Stimulated activated naive CD4-positive, alpha-beta T cell (primary cell): ENCODE measurements around the gene FAM43B.

Experiments
- DNase-seq, 6 experiments: peaks; one replicate each; lab custom pipeline; 2025; lab: John Stamatoyannopoulos, UW

FAM43B gene

DNA sequence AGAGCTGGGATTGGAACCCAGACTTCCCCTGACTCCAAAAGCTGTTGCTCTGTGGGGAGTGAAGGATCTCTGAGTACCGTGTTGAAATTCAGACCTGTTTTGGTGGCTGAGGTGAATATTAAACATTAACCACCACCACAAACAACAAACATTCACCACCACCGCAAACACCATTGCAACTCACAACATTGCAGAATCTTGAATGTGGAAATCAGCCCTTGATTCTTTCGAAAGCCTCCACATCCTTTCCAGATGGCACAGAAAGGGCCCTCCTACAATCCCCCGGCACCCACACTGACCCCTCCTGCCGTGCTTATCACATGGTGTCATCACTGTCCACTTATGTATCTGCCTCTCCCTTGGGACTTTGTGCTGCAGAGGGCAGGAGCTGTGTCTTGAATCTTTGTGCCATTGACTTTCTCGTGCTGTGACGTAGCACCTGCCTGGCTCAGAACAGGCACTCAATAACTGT is 38.0 kb downstream of the FAM43B start:
- no peak for DNase-seq

DNA sequence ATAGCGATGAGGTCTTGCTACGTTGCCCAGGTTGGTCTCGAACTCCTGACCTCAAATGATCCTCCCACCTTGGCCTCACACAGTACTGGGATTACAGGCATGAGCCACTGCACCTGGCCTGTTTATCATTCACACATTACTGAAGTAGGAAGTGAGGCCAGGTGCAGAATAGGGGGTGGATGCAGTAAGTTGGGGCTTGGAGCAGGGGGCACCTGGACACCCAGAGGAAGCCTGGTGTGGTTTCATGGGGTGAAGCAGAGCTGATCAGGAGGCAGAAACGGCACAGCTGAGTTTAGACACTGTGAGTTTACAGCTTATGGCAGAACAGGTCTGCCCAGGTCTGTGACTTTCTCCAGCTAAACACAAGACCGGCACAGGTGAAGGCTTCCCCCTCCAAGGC is 41.4 kb downstream of the FAM43B start:
- no peak for DNase-seq

DNA sequence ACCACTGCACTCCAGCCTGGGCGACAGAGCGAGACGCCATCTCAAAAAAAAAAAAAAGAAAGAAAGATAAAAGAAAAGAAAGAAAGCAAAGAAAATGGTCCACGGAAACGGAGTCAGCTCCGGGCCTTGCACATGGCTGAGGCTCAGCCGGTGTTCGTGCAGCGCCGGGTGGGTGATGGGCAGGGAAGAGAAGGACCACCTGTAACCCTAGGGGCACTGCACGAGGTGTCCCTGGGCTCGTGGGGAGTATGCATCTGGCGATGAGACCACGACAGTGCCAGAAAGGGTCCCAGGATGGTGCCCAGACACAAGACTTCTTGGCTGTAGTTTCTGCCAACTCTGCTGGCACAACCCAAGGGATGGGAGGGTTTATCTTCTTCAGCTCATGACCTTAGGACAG is 42.4 kb downstream of the FAM43B start:
- no peak for DNase-seq

DNA sequence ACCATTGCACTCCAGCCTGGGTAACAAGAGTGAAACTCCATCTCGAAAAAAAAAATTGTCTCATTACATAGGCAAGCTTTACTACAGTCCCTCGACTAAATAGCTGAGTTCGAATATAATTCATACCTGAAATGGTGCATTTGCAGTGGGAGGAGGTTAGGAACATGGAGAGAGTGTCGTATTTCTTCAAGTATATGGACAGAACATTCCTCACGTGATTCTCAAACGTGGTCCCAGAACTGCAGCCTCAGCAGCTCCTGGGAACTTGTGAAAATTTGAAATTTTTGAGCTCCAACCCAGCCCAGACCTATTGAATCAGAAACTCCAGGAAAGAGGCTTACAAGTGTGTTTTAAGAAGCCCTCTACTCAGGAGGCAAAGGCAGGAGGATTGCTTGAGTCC is 43.7 kb downstream of the FAM43B start:
- DNase-seq: no peak

DNA sequence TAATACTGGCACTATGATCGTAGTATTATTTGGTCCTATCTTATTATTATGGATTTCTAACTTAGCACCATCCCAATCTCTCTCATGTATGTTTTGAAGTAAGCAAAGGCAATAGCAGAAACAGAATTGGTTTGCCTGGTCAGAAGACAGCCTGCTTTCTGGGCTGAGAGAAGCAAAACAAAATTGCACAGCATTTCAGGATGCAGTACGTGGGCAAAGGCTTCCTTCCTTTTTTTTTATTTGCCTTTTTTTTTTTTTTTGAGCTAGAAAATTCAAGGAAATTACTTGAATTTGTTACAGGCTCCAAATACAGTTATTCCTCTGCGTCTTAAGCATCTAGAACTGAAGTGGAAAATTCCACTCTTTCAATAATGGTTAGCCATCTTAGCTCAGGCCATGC is 45.3 kb downstream of the FAM43B start:
- no peak for DNase-seq

DNA sequence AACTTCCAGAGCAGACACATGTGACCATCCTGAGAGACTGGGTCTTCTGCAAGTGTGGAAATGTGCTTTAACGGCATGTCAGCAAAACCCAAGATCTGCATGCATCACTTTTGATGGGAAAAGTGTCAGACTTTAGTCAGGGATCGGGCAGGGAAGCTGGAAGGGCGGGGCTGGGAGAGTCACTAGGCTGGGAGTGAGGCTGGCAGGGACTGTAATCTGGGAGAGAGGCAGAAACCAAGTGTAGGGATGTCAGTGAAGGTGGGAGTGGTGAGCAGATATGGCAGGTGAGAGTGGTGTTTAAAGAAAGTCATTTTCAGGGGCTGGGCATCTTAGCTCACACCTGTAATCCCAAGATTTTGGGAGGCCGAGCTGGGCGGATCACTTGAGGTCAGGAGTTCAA is 47.8 kb downstream of the FAM43B start:
- DNase-seq: no peak

DNA sequence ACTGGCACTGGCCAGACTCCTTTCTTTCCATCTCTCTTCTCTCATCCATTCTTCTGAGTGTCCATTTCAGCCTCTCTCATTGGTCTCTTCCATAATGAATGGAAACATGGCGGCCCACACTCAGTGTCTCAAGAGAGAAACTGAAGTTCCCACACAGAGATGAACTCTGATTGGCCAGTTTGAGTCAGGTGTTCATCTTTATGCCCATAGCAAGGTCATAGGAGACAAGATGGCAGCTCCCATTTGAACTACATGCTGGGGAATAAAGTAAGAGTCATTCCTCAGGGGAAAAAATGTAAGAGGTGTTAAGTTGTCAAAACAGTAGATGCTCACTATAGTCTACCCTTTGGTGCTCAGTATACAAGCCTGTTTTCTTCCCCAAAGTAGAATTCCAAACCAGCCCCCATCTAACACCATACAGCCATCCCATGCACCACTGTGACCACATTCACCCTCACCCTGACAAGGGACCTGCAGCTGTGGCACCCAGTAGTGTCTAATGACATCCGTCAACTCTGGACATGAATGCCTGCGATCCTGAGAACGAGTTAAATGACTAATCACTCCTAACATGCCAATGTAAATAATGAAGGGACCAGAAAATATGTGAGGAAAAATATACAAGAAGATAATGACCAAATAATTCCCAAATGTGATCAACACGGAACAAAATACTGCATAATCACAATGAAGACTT is 48.9 kb downstream of the FAM43B start:
- DNase-seq: no peak

DNA sequence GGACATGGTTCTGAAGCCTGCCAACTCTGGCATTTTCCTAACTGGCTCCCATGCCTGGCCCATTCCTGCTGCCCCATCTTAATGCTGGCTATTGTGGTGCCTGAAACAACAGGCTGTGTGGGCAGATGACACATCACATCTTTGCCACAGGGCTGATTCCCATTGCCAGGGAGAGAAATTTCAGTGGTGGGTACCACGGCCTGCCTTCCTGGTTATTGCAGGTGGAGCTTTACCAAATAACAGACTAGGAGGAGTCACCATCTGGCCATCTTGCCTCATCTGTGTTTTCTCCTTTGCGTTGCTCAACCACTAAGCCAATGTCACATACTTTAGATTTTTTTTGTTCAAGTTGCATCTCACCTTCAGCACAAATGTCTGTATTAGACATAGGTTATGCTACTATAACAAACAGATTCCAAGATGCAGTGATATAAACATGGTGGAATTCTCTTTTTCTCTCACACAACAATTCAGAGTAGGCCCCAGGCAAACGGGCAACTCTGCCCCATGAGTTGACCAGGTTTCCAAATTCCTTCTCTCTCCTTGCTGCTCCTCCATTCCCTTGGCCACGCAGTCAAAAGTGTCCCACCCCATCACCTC is 50.6 kb downstream of the FAM43B start:
- DNase-seq: no peak

DNA sequence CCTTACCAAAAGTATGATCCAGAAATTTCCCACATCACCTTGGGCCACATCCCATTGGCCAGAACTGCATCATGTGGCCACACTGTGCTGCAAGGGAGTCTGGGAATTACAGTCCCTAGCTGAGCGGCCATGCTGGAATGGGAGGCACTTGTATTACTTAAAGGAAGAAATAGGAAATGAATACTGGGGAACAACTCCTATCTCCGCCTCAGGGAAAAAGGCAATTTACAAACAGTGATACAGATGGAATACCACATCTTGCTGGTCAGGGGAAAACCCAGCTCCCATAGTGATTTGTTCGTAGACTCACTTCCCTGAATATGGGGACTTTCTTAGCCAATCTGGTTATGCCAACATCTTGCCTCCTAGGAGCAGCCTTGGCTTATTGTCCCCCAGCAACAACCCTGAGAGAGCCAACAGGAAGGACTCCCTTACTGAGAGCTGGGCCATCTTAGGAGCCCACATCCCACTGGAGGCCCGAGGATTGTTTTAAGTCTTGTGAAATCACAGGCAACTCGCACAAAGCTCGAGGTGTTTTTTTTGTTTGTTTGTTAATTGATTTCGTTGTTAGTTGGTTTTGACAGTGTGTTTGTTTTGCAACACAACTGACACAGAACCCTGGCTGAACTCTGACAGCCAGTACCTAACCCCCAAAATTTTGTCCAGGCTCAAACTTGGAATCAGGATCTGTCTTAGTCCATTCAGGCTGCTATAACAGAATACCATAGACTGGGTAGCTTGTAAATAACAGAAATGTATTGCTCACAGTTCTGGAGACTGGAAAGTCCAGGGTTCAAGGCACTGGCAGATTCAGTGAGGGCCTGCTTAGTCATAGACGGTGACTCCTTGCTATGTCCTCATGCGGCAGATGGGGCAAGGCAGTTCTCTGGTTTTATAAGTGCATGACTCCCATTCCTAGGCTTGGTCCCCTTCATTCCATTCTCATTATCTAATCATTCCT is 51.4 kb downstream of the FAM43B start:
- no peak for DNase-seq
